HCEC 1CT (cell line): Measurements from ENCODE around the gene SHOC2.
A peak's percentile ranks its signal among the peaks of the same experiment; 100 is the strongest.
"Not testable (repeated sequence)": the region's sequence is repeated elsewhere in the genome, so short reads cannot be mapped to it uniquely, and the experiment has no call there.

Experiments used
- DNase-seq: peaks from one replicate; pipeline ENCODE4 v3.0.0-alpha.2; 2017

SHOC2 gene

DNA sequence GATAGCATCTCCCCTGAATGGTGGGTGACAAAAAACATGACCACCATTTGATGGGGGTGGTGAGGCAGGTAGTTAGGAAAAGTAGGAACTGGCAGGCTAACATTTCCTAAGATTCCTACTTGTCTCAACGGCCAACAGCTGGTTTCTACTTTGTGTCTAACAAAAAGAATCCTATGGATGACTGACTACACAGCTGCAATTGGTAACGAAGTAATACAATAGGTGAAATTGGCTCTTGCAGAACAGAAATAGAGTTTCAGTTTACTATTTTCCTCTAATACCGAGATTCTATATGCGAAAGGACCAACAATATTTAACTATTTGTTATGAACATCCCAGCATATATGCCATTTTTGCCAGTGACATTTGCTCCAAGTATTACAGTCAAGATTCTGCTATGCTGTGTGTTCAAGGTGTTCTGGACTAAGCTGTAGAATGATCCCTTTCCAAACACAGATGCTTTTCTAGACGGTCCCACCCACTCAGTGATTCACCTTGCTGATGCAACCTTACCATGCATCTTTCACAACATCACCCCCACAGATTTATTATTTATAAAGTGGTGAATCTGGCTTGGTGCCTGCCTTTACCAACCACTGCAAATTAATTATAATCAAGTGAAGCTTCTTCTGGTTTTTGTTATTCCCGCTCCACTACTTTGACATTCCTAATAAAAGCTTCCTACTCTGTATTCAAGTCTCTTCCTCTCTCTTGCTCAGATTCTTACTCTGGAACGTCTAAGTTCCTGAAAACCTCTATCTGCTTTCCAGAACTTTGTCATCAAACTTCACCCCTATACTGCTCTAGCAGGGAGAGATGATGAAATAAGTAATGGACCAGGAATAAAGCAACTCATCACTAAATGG, 17.2 kb upstream of the SHOC2 start:
- peak; percentile 67 for DNase-seq

DNA sequence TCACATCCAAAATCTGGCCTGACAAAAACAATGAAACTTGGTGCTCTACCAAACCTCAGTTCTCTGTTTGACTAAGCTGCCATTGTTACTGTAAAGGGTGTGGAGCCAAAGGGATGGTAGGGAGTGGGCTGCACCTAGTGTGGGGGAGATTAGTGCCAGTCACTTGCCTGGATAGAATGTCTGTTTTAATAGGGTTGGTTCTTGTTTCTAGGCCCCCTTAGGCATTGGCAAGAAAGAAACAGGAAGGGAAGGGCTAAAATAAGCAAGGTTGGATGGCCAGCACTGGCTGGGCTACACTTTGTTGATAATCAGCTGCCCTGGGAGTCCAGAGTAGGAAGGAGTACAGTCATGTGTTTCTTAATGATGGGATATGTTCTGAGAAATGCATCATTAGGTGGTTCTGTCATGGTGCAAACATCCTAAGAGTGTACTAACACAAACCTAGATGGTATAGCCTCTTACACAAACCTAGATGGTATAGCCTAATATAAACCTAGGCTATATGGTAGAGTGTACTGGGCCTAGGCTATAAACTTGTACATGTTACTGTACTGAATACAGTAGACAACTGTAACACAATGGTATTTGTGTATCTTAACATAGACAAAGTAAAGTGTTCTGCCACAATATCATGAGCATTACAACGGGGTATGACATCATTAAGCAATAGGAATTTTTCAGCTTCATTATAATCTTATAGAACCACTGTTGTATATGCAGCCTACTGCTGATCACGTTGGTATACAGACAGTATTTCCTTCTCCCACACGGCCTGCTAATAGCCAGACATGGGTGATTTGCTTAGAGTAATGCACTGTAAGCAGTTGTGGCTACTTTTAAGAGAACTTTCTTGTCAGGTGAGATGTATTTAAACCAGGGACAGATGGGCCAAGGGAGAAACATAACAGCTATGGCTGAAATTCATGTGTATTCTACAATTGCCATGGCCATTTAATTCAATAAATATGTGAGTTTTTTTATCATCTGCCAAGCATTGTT, 15.8 kb upstream of the SHOC2 start:
- no peak for DNase-seq

DNA sequence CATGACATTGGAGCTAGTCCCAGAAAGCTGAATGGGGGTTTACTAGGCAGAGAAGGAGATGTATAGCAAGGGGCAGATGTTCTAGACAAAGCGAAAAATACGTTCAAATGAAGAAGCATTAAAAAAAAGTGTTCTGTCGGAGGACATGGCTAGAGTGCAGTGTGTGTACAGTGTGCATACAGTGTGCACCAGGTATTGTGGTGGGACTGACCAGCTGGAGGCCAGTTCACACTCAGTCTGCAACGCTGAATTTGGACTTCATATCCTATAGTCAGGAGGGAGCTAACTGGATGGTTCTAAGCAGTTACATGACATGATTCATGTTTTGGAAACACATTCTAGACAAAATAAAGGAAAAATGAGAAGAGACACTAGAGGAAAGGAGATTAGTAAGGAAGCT, 9.3 kb upstream of the SHOC2 start:
- no peak for DNase-seq

DNA sequence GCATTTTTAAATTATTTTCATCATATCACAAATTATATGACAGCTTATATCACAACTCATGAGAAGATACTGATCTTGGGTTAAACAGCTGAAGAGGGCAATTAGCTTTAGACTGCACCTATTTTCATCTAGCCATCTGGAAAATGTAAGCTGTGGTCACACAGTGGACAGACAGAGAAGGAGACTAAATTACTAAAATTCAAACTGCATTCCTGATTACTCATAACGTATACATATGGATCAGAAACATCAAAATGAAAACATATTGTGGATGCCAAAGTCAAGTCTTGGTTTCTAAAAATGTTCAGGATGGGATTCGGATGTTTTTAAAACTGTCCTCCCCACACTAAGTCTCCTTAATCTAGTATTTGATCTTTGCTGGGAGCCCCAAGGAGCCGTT, 7.0 kb upstream of the SHOC2 start:
- peak; percentile 86 for DNase-seq

DNA sequence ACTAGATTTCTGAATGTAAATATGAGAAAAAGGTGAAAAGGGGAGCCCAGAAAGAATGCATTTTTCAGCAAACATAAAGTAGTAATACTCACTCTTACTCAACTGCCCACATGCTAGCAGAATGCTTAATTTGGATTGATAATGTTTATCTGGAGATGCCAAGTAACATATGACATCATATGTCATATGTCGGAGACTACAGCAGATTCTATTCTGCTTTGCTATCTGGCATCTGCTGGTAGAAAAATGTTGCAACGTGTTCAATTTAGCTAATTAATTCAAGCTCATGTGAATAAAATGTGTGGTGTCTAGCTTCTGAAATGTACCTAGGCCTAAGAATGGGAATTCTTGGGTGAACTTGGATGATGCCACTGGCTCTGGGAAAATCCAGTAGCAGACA, 5.0 kb upstream of the SHOC2 start:
- peak; percentile 77 for DNase-seq

DNA sequence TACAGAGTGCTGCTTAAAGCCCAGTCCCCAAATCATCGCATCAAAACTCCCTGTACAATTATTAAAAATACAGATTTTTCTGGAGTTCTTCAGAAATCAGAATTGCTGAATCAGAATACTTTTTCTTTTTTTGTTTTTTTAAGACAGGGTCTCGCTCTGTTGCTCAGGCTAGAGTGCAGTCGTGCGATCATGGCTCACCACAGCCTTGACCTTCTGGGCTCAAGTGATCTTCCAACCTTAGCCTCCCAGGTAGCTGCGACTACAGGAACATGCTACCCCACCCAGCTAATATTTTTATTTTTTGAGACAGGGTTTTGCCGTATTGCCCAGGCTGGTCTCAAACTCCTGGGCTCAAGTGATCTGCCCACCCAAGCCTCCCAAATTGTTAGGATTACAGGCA, 4.4 kb upstream of the SHOC2 start:
- DNase-seq, result no peak

DNA sequence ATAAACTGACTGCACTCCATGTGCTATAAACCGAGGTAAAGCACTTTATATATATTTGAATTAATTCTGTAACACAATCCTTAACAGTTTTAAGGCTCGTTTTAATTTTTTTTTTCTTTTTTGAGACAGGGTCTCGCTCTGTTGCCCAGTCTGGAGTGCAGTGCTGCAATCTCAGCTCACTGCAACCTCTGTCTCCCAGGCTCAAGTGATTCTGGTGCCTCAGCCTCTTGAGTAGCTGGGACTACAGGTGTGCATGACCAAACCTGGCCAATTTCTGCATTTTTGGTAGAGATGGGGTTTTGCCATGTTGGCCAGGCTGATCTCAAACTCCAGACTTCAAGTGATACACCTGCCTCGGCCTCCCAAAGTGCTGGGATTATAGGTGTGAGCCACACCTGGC, 3.8 kb upstream of the SHOC2 start:
- not testable (repeated sequence) for DNase-seq

DNA sequence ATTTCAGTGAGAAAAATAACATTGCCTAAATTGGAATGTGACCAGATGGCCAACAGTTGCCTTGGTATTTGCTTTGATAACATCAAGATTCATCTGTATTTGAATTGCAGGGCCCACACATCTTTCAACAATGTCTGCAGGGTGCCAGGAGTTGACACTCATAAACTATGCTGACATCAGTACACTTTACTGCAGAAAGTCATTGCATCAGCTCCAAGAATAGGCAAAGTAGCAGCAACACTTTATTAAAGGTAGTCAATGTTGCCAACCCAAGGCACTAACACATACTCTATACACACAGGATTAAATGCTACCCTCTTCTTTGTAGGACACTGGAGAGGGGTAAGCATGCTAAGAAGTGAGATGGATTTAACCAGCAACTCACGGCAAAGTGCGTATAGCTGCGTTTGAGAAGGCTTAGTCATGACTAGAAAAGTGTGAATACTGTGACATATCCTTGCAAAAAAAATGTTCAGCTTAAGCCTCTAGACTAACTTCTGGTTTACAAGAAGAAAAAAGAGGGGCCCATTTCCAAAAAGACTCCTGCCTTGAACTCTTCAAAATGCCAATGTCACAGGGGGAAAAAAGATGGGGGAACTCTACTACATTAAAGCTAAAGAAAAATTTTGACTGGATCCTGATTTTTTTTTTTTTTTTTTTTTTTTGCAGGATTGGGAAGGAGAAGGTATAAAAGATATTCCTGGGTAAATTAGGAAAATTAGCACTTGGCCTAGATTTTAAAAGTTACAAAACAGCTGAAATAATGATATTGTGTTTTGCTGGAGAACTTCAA, 2.7 kb upstream of the SHOC2 start:
- peak; percentile 89 for DNase-seq

DNA sequence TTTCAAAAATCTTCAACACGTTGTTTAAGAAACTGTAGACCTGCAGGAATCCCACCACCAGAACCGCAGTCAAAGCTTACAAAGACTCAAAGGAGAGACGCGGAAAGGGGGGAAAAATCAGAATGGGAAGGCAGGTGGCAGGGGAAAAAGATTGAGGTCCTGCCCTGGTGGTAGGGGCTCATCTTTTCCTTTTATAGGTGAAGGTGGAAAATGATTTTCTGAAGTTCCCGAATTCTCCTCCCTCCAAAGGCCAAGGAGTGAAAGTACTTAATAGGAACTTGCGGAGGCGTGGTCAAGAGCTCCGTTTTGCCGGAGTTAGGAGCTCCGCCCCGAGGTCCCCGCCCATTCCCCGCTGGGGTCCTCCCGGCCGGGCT, 1.1 kb upstream of the SHOC2 start:
- DNase-seq, result peak; percentile 97

DNA sequence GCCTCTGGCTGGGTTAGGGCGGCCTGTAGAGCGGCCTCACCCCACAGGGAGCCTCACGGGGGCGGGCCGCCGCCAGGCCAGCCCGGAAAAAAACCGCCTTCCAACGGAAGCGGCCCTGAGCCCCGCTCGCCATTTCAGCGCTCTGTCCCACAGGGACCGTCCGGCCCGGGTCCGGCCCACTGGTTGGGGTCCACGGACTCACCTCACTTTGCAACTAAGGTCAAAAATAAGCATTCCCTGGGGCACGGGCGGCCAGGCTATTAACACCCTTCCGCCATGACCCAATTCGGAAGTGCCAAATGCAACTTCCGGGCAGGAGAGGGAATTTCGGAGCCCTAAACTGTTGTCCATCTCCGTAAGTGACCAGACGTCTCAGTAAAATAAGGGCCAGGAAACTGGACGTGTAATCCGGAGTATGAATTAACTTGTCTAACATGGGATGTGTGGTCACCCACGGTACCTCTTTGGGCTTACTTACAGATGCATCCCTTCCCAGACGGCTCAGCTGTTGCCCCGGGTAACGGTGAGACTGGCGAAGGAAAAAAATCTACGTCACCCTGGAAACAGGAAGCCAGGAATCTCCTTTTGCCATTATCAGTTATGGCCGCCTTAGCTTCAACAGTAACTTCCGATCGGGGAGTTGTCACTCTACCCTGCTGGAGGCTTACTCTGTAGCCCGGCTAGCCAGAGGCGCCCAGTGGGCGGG, 608 bp upstream of the SHOC2 start, which contains the start of gene BBIP1:
Gene BBIP1 (minus strand): TSS at position 538 of the 706 bp plus-strand sequence. CDS start 1,023 bp downstream, outside the sequence.
- peak; percentile 100 for DNase-seq

DNA sequence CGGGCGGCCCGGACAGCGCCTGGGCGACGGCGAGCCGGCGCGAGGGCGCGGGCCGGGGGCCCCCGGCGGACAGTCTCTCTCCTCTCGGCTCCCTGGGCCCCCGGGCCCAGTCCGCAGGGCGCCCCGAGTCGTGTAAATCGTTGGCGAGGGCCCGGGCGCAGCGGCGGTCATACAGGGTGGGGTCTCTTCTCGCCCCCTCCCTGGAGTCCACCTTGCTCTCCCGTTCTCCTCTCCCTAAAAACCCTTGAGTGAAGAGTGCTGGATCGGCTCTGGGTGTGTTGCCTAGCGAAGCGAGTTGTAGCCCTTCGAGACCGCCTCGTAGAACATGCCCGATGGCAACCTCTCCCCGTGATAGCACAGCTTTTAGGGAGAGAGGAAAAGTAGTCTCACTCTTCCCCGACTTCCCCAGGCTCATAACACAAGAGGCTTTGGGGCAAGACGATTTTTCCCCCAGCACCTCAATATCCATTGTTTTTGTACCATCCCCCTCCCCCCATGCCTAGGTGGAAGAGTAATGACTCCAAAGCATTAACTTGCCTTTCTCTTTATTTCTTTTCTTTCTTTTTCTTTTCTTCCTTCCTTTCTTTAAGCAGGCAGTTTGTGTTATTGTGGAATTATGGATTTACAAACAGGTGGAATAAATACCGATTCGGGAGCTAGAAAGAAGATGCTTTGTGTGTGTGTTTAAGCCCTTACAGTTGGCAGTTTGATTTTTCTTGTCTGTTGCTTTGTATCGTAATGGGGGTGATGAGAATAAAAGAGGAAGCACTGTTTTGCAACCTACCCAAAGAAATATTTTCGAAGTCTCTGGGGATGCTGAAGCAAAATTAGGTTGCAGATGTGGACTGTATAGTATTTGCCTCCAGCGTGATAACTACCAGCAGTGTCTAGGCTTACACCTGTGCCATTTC, 822 bp downstream of the SHOC2 start:
- DNase-seq, result peak; percentile 51

DNA sequence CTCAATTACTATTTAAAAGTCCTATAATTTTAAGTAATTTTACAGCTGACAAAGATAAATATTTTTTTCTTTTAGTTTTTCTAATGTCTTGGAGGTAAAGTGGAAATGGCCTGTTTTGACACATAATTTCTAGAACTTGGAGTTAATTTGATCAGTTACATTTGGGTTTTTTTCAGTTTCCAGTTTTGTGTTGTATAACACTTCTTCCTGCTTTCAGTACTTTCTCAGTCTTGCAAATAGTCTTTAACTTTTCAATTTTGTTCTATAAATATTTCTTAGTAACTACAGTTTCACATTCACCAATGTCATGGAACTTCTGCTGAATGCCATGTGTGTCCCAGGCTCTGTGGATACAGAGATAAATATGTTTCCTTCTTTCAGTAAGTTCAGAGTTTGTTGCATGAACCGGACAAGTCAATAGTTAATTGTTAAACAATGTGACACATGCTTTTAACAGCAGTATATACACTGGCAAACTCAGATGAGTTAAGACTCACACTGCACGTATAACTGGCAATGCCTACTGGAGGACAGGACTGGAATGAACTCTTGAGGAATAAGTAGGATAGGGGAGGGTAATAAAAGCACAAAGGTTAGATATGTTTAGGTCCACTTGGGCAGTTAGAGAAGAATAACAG, 4.6 kb downstream of the SHOC2 start:
- no peak for DNase-seq

DNA sequence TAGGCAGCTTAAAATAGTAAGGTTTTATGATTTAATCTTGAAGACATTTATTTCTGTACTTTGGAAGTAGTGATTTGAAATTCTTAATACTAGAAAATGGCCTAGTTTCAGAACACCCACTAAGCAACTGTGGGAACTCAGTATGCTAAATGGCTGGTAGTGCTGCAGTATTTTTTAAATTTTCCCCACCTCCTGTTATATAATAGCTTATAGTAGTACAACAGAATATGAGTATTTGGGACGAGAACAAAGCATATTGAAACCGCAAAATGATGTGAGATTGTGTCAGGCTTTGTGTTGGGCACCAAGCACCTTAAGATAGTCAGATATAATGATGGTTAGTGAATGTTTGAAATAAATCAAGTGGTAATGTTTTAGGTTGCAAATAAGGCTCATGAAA, 8.1 kb downstream of the SHOC2 start:
- DNase-seq, result no peak

DNA sequence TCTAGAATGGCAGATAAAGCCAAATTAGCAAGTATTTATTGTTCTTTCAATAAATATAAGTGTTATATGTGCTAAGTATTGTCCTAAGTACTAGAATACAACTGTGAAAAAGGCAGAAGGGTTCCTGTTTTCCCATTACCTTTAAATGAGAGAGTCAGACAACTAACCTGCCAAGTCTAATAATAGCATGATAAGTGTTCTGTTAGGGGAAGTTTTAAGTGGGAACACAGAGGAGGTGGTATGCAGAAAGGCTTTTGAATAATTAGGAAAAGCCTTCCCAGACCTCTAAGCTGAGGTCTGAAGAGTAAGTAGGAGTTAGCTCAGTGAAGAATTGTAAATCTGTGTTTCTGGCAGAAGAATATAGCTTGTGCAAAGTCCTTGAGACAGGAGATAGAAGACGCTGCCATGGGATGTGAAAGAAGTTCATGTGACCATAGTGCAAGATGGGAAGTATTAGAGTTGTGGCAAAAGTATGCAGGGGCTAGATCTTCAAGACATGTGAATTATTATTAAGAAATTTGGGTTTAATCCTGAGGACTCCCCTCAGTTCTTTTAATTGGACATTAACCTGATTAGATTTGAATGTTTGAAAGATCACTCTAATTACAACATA, 12.5 kb downstream of the SHOC2 start:
- DNase-seq, result no peak

DNA sequence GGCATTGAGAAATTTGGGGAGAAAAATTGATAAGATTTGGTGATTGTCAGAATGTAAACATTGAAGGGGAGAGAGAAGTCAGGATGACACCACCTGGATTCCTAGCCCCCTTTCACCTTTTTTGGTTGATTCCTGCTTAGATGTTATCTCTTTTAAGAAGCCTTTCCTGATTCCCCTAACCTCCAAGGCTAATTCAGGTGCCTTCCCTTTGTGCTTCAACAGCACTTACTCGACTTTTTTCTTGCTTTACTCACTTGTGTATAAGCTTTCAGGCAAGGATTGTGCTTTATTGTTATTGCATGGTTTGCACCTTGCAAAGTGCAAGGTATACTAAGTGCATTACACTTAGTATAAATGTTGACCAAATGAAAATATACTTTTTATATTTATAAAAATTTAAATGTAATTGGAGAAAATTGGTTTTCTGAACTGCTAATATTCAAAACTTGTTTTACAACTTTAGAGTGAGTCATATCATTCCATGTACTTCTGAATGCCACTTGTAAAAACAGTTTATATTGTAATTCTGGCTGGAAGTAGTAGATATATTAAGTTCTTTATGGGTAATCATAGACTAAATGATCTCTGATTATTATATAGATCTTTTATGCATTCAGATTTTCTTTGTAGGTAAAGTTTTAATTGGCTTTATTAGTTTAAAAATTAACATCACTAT, 13.2 kb downstream of the SHOC2 start:
- peak; percentile 33 for DNase-seq

DNA sequence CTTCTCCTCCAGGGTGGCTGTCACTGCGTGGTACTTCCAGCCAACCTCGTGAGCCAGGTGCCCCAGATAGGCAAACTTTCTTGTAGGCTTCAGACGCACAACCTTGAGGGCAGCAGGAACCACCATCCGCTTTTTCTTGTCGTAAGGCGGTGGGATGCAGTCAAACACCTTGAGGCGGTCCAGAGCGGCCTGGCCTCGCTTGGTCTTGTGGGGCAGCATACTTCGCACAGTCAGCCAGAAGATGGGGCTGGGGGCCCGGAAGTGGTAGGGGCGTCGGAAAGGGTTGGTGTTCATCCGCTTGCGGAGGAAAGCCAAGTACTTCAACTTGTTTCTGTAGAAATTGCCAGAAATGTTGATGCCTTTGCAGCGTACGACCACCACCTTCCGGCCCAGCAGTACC, 17.4 kb downstream of the SHOC2 start:
- DNase-seq, result no peak

DNA sequence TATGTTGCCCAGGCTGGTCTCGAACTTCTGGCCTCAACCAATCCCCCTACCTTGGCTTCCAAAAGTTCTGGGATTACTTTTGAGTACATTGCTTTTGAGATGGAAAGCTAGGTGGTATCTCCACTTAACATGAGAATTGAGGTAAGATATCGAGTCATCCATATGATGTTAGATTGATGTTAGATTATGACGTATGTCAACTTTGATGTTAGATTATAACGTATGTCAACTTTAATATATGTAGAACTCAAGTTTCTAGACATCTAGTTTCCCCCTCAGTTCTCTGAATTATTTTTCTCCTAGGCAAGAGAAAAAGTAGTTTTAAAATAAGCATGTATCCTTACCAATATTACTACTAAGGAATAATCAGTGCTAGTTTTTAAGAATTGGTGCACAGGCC, 20.0 kb downstream of the SHOC2 start:
- no peak for DNase-seq

DNA sequence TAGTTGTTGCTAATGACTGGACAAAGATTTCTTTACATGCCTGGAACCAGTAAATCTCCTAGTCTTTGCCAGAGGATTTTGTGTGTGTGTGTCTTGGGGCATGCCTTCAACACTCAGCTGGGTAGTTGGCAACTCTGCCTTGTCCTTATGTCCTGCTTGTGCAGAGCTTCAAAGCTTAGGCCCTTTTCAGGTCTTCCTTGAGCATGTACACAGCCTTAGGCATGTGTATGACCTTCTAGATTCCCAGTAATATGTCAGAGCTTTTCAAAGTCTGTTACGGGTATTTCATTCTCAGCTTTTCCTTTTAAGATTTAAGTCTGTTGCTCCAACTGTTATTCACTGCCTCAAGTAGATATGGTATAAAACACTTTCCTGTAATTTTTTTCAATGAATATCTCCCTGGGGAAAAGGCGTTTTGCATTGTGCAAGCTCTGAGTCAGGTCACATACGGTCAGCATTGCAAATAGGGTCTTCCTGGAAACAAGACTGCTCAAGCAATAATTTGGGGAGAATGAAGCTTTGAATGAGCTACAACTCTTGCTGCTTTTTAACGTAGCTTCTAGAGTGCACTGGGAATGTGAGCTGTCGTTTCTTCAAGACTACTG, 25.5 kb downstream of the SHOC2 start:
- no peak for DNase-seq

DNA sequence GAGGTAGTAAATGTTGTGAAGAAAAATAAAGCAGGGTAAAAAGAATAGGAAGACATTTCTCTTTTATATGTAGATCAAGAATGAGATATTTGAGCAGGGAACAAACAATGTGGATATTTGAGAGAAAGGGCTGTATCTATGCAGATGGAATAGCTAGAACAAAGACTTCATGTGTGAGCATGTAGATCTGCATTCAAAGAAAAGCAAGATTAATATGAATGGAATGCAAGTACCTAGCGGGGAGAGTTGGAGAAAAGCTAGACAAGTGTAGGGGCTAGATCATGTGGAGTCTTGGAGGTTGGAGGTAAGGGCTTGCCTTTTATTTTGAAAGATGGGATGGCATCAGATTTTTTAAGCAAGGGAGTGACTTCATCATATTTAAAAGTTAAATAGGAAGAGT, 27.1 kb downstream of the SHOC2 start:
- DNase-seq, result no peak
